Natural killer cell treated with Interleukin-12 subunit alpha and Interleukin-12 subunit beta and Interleukin-15 and Interleukin-18, amount 100 ng/mL, for 72 hours (primary cell): Measurements from ENCODE around the gene COL27A1. TPM values are rescaled to one million over a fixed set of nuclear protein-coding genes. Genes with fewer than 3 reads are reported as not detected.

Experiments used
- ATAC-seq, 2 donors: fragments of 150-1000 bp; cut with Tn5 transposase in 1 of 2; sonication (Bioruptor Pico), chemical (Tn5 transposase) in 1 of 2; 2 replicates each; pipeline ENCODE4 v1.10.0; 2021
- DNase-seq: peaks from one replicate; pipeline ENCODE4 v3.0.0; 2022; ENCODE audit warnings: low spot score
- H3K27ac Mint-ChIP-seq, 2 donors: 1 replicate in 1 of 2; 2 replicates in 1 of 2; pipeline ENCODE4 v1.8.0; 2022; ENCODE audit warnings: mixed read lengths in 2 of 2, mild to moderate bottlenecking in 1 of 2, moderate library complexity in 1 of 2
- H3K27me3 Mint-ChIP-seq, 2 donors: 1 replicate in 1 of 2; 2 replicates in 1 of 2; pipeline ENCODE4 v1.8.0; 2022; ENCODE audit warnings: mixed read lengths in 2 of 2
- H3K36me3 Mint-ChIP-seq: one replicate; pipeline ENCODE4 v1.8.0; 2022; ENCODE audit warnings: mixed read lengths
- H3K4me1 Mint-ChIP-seq, 2 donors: 1 replicate in 1 of 2; 2 replicates in 1 of 2; pipeline ENCODE4 v1.8.0; 2022; ENCODE audit warnings: low read depth in 2 of 2, mixed read lengths in 2 of 2, mild to moderate bottlenecking in 1 of 2
- H3K4me3 Mint-ChIP-seq: one replicate; pipeline ENCODE4 v1.8.0; 2022; ENCODE audit warnings: mixed read lengths
- H3K9me3 Mint-ChIP-seq: 2 replicates; pipeline ENCODE4 v1.8.0; 2022; ENCODE audit warnings: mixed read lengths
- total RNA-seq, 2 donors: library from RNA; stranded (reverse); gene quantifications; one replicate each; pipeline ENCODE4 v1.2.3, GENCODE V29; 2022

Gene COL27A1
- total RNA-seq, 2 donors from 2014 or later: 1.5 to 1.6 TPM

DNA sequence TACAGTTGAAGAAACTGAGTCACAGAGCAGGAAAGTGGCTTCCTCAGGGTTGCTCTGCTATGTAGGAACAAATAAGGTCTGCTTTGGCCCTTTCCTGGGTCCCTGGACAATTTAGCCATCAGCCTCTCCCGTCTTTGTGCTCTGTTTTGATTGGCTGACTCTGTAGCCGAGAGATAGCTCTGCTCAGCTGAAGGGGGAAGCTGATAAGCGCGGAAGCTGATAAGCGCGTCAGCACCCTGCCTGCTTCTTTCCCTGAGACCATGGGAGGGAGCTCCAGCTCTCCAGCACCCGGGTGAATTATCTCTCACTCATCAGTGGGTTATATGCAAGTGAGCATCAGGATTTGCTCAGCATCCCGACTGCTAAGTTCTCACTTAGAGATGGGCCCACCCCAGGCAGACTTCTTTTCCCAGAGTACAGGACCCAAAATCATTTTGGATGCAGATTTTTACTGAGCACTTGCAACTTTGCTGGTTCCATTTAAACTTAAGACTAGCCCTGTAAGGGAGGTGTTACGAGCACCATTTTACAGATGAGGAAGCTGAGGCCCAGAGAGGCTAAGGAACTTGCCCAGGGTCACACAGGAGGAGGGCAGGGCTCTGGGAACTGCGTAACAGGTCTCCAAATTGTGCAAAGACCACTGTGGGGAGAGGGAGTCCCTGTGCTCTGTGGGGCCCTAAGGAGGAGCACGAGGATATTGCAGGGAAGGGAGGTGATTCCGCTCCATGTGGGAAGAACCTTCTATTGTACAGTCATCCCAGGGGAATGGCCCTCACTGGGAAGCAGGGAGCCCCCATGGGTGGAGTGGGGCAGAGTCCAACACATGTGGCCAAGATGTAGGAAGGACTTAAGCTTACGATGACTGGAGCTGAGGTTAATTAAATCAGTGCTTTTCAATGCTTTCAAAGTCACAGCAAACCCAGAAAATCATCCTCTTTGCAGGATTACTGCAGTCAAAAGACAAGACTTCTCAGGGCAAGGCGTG is 83.8 kb downstream of the COL27A1 start:
- H3K4me3 Mint-ChIP-seq: no peak overlapping the region
- H3K36me3 Mint-ChIP-seq: no peaks in the 10 kb centered on the region
- H3K4me1 Mint-ChIP-seq: no peaks in the 10 kb centered on the region
- H3K27ac Mint-ChIP-seq: no peak overlapping the region
- peaks cover 5 to 9% of the 10 kb centered on the region in 2 donors for H3K27me3 Mint-ChIP-seq
- no peak for DNase-seq
- no peak for ATAC-seq
- H3K9me3 Mint-ChIP-seq: no peaks in the 10 kb centered on the region

DNA sequence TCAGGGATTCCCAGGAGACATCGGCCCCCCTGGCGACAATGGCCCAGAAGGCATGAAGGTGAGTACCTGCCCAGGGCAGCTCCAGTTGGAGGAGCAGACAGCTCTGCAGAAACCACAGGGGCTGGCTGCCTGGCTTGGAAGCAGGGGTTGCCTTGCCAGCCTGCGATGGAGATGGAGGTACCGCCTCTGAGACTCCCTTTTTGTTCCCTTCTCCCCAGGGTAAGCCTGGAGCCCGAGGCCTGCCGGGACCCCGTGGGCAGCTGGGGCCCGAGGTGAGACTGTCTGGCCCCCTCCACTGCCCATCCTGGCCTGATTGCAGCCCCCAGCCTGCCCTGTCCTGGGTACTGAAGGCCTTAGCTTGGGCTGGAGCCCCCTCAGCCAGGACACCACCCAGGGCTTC is 84.9 kb downstream of the COL27A1 start:
- H3K27ac Mint-ChIP-seq: no peak overlapping the region
- no peak for DNase-seq

DNA sequence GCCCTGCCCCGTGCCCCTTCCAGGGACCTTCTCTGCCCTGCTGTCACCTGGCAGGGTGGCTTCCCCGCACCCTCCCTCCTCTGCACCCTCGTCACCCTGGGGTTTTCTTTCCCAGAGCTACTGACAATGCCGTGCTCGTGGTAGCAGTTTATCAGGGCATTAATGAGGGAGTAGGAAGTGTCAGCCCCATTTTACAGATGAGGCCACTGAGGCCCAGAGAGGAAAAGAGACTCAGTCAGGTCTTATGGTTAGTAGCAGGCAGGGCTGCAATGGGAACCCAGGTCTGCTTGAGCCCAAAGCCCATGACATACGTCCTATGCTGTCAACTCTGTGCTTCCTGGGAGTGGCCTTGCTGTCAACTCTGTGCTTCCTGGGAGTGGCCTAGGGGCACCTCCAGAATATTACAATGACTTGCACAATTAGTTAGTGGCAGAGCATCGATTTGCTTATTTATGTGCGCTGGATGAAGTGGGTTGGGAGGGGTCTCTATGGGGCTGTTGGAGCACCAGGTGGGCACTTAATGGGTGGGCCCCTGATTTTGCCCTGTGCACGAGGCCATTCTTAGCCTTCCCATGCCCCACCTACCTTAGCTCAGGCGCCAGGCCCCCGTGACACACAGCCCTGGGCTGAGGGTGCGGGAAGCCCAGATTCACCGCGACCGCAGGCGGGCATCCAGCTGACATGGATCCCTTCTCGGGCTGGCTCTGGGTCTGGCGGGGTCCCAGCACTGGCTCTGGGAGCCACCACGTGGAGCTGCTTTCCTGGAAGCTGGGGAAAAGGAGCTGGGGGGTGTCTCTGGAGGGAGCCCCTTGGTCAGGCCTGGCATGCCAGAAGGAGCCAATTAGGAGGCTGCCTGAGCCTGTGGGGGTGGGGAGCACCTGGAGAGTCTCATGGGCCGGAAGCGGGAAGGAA is 85.6 kb downstream of the COL27A1 start:
- no peaks in the 10 kb centered on the region for H3K4me1 Mint-ChIP-seq
- DNase-seq (no peak), ATAC-seq (no peak)
- H3K4me3 Mint-ChIP-seq: no peak overlapping the region
- peaks cover 3 to 5% of the 10 kb centered on the region in 2 donors for H3K27me3 Mint-ChIP-seq
- H3K27ac Mint-ChIP-seq: no peak overlapping the region
- H3K9me3 Mint-ChIP-seq: no peaks in the 10 kb centered on the region
- no peaks in the 10 kb centered on the region for H3K36me3 Mint-ChIP-seq

More for the DNA sequence above, 84.9 kb downstream of the COL27A1 start:
- H3K36me3 Mint-ChIP-seq: no peaks in the 10 kb centered on the region
- no peak for ATAC-seq
- H3K4me1 Mint-ChIP-seq: no peaks in the 10 kb centered on the region
- peaks cover 5 to 9% of the 10 kb centered on the region in 2 donors for H3K27me3 Mint-ChIP-seq
- H3K4me3 Mint-ChIP-seq: no peak overlapping the region
- H3K9me3 Mint-ChIP-seq: no peaks in the 10 kb centered on the region

GRCh38 chr9:114242837-114243236 is 87.5 kb downstream of the COL27A1 start:
- Mint-ChIP-seq H3K36me3 (no peaks in the 10 kb centered on the region), H3K4me1 (no peaks in the 10 kb centered on the region), H3K9me3 (no peaks in the 10 kb centered on the region), H3K4me3 (no peak overlapping the region), H3K27ac (no peak overlapping the region), H3K27me3 (peaks cover 0 to 5% of the 10 kb centered on the region in 2 donors)
- ATAC-seq (no peak), DNase-seq (no peak)

DNA sequence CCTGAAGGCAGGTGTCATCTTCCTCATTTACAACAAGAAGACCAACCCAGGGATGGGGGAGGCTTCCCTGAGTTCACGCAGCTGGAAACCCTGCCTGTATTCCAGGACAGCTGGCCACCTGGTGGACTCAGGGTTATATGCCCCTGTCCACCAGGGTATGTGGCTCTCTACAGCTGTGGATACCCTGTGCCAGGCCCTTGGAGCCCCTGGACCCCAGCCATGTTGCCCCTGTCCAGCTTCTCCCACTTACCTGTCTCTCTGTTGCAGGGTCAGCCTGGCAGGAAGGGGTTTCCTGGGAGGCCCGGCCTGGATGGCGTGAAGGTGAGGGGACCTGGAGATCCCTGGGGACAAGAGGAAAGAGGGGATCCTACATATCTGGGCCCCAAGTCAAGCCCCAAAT is 87.9 kb downstream of the COL27A1 start:
- Mint-ChIP-seq H3K27me3 (peaks cover 0 to 5% of the 10 kb centered on the region in 2 donors), H3K27ac (no peak overlapping the region), H3K4me1 (no peaks in the 10 kb centered on the region), H3K9me3 (no peaks in the 10 kb centered on the region), H3K36me3 (no peaks in the 10 kb centered on the region), H3K4me3 (no peak overlapping the region)
- no peak for ATAC-seq
- no peak for DNase-seq

GRCh38 chr9:114244570-114244969 is 89.2 kb downstream of the COL27A1 start:
- Mint-ChIP-seq H3K27ac (no peak overlapping the region), H3K36me3 (no peaks in the 10 kb centered on the region)

DNA sequence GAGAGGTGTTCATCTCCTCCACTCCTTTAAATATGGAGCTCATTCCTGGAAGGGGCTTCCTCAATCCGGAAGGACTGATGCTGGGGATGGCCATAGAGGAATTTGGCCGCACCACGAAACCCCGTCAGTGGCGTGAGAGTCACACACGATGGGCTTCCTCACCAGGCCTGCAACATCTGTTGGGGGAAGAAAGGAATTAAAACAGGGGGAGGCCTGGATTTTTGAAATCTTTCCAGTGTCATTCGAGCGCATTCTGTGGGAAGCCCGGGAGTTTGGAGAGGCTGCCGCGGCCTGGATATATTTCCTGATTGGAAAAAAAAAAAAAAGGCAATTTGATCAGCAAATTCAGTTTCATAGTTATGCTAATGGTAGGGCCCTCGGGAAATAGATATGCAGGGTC is 91.2 kb downstream of the COL27A1 start:
- Mint-ChIP-seq H3K4me3 (no peak overlapping the region), H3K27me3 (no peaks in the 10 kb centered on the region), H3K27ac (no peak overlapping the region), H3K36me3 (no peaks in the 10 kb centered on the region), H3K9me3 (no peaks in the 10 kb centered on the region), H3K4me1 (no peaks in the 10 kb centered on the region)
- no peak for DNase-seq
- no peak for ATAC-seq

More at GRCh38 chr9:114244570-114244969, 89.2 kb downstream of the COL27A1 start:
- no peak overlapping the region for H3K4me3 Mint-ChIP-seq
- H3K4me1 Mint-ChIP-seq: no peaks in the 10 kb centered on the region
- no peaks in the 10 kb centered on the region for H3K9me3 Mint-ChIP-seq
- H3K27me3 Mint-ChIP-seq: no peaks in the 10 kb centered on the region
- ATAC-seq (no peak), DNase-seq (no peak)

DNA sequence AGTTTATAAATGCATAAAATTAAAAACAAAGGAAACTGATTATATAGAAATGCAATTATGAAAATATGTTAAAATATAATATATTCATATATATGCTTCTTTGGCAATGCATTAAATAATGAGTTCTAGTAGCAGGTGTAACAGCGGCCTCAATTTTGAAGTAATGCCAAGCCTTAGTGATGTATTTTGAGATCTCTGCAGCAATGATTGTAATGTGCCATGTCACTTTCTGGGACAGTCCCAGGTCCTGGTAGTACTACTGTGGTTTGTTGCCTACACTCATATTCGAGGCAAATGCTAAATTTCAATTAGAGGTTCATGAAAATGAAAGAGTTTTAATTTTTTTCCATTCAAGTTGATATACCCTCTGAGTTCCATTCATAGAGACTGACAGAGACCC is 91.7 kb downstream of the COL27A1 start:
- no peaks in the 10 kb centered on the region for H3K4me1 Mint-ChIP-seq
- H3K4me3 Mint-ChIP-seq: no peak overlapping the region
- no peaks in the 10 kb centered on the region for H3K36me3 Mint-ChIP-seq
- ATAC-seq: no peak
- no peak overlapping the region for H3K27ac Mint-ChIP-seq
- no peaks in the 10 kb centered on the region for H3K27me3 Mint-ChIP-seq
- no peak for DNase-seq
- no peaks in the 10 kb centered on the region for H3K9me3 Mint-ChIP-seq

- H3K27me3 Mint-ChIP-seq: no peaks in the 10 kb centered on the region
- ATAC-seq: no peak
- no peaks in the 10 kb centered on the region for H3K4me1 Mint-ChIP-seq
- H3K36me3 Mint-ChIP-seq: no peaks in the 10 kb centered on the region
- no peak for DNase-seq
- no peaks in the 10 kb centered on the region for H3K9me3 Mint-ChIP-seq
- H3K4me3 Mint-ChIP-seq: no peak overlapping the region
- H3K27ac Mint-ChIP-seq: no peak overlapping the region
Observed at GRCh38 chr9:114247491-114247890, 92.2 kb downstream of the COL27A1 start.

DNA sequence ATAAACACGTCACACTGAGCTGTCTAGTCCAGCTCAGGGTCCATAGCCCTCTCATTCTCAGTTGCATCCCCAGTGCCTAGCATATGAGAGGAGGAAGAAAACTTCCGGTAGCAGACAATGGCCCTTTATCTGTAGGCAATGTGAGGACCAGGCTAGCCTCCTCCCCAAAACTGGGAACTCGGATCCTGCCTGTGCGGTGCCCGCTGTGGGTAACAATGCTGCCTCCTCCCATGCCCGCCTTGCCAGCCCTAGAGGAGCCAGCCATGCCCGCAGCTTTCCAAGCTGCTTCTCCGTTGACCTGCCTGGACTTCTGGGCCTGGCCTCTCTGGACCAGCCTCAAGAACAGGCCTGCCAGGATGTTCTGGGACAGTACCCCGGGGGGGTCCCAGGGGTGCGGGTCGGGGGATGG is 93.0 kb downstream of the COL27A1 start:
- H3K9me3 Mint-ChIP-seq: no peaks in the 10 kb centered on the region
- no peak overlapping the region for H3K27ac Mint-ChIP-seq
- DNase-seq (no peak), ATAC-seq (no peak)
- H3K4me3 Mint-ChIP-seq: no peak overlapping the region
- no peaks in the 10 kb centered on the region for H3K27me3 Mint-ChIP-seq
- no peaks in the 10 kb centered on the region for H3K36me3 Mint-ChIP-seq
- H3K4me1 Mint-ChIP-seq: no peaks in the 10 kb centered on the region

DNA sequence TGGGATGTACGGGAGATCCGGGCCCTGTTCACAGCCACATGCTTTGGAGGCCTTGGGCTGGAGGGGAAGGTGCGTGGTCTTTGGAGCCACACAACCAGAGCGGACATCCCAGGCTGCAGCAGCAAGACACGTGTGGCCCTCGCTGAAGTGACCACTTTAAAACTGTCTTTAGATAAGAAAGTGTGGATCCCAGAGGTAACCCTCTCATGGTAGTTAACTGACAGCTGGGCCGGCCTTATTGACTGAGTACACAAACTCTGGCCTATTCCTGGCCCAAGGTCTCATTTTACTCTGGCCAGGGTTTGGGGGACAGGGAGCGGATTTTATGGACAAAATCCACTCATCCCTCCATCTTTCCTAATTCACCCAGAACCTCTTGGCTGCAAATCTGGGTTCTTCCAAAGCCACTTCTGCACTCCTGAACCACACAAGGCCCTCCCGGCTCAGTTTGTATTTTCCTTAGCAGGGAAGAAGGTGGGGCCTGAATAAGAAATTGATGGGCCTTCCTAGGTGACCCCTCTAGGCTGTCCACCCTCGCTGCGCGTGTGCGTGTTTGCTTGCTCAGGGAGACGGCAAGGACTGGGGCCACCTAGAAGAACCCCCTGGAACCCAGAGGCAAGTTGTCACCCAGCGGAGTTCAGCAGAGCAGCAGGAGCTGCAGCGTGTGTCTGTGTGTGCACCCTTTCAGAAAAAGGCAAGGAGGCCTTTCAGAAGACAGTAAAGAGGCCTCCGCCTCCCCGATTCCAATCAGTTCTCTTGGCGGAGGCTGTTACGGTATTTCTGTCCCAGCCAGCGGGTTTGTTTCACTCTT is 94.3 kb downstream of the COL27A1 start:
- H3K27me3 Mint-ChIP-seq: no peaks in the 10 kb centered on the region
- no peak overlapping the region for H3K4me3 Mint-ChIP-seq
- no peaks in the 10 kb centered on the region for H3K9me3 Mint-ChIP-seq
- ATAC-seq (no peak), DNase-seq (no peak)
- no peaks in the 10 kb centered on the region for H3K36me3 Mint-ChIP-seq
- H3K4me1 Mint-ChIP-seq: no peaks in the 10 kb centered on the region
- H3K27ac Mint-ChIP-seq: no peak overlapping the region

DNA sequence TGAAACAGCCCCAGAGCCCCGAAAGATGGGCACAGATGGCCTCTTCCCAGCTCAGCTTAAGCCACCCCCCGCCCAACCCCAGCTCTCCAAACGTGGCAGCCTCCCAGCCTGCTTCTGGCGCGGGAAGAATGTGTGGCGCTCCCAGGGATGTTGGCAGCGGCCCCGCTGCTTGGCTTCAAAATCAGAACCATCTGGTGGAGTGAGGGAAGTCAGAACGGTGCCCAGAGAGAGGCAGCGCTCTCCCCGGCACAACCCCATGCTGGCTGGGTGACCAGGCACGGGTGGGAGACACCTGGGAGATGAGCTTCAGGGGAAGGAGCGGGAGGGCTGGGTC is 94.9 kb downstream of the COL27A1 start:
- no peaks in the 10 kb centered on the region for H3K9me3 Mint-ChIP-seq
- DNase-seq: no peak
- no peaks in the 10 kb centered on the region for H3K36me3 Mint-ChIP-seq
- no peak overlapping the region for H3K27ac Mint-ChIP-seq
- H3K4me1 Mint-ChIP-seq: no peaks in the 10 kb centered on the region
- ATAC-seq: no peak
- no peak overlapping the region for H3K4me3 Mint-ChIP-seq
- H3K27me3 Mint-ChIP-seq: no peaks in the 10 kb centered on the region

DNA sequence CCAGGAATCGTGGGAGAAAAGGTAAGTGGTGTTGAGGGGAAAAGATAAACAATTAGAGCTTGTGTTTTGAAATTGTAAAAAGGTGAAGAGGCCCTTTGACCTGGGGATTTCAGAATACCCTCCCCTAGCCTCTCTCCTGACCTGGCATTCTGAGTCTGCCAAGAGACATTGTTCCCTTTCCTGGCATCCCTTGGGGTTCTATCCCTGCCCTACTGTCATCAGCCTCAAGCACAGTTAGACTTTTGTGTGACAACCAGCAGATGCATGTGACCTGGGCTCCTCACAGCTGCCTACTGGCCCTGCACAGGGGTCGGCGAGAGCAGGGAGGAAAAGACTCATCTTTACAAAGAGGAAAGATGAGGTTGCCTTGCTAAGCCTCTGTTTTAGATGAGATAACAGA is 95.3 kb downstream of the COL27A1 start:
- ATAC-seq (no peak), DNase-seq (no peak)
- H3K36me3 Mint-ChIP-seq: no peaks in the 10 kb centered on the region
- no peak overlapping the region for H3K27ac Mint-ChIP-seq
- no peak overlapping the region for H3K4me3 Mint-ChIP-seq
- no peaks in the 10 kb centered on the region for H3K9me3 Mint-ChIP-seq
- no peaks in the 10 kb centered on the region for H3K27me3 Mint-ChIP-seq
- no peaks in the 10 kb centered on the region for H3K4me1 Mint-ChIP-seq
